Left lobe of liver (tissue), 2 donors: Measurements from ENCODE around the gene SBNO2. TPM values are rescaled to one million over a fixed set of nuclear protein-coding genes. Genes with fewer than 3 reads are reported as not detected.

Experiments used
- ATAC-seq: fragments of 200-7000 bp; cut with Tn5 transposase; one replicate; pipeline ENCODE4 v1.9.1; 2020; ENCODE audit warnings: mild to moderate bottlenecking, moderate library complexity
- DNase-seq: peaks from one replicate; pipeline ENCODE4 v3.0.0-alpha.2; 2020; ENCODE audit warnings: low spot score
- total RNA-seq: library from RNA; stranded (reverse); gene quantifications from one replicate; pipeline ENCODE4 v1.2.1, GENCODE V29; 2021
- donor health status: DM: no; HTN: no; CAD: no; lungs with moderate emphysema.
- donor health status: DM: no; HTN: yes; CAD: no.

SBNO2 gene
- total RNA-seq, 1 donor from 2014 or later, result 22.6 TPM

GRCh38 chr19:1063909-1064660 is 110.0 kb downstream of the SBNO2 start:
- no peak for DNase-seq

GRCh38 chr19:1063030-1063908 is 110.8 kb downstream of the SBNO2 start:
- ATAC-seq (no peak), DNase-seq (no peak)

More at GRCh38 chr19:1063909-1064660, 110.0 kb downstream of the SBNO2 start:
- no peak for ATAC-seq

- ATAC-seq (no peak), DNase-seq (no peak)
Measured at GRCh38 chr19:1062387-1063029, 111.6 kb downstream of the SBNO2 start.

DNA sequence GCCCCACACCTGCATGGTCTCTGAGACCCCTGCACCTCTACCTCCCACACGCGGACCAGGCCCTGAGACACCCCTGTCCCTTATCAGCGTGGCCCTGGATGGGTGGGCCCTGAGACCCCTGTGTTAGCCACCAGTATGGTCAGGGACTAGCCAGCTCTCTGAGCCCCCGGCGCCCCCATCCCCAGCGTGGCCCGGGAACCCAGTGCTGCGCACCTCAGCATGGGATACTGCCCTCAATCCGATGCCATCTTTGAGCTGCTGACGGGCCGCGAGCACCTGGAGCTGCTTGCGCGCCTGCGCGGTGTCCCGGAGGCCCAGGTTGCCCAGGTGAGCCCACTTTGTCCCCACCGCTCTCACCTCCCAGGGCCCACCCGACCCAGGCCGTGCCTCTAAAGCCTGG is 112.1 kb downstream of the SBNO2 start:
- DNase-seq (no peak), ATAC-seq (no peak)

DNA sequence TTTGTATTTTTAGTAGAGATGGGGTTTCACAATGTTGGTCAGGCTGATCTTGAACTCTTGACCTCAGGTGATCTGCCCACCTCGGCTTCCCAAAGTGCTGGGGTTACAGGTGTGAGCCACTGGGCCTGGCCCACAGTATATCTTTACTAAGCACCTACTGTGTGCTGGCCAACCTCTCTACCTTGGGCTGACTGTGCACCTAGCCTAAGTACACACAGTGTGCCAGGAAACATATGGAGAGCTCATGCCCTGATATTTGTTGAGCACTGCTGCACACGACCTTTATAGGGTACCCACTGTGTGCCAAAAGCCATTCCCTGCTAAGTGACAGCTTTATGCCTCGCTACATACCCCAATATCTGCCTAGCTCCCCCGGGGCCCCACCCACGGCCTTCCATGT is 113.4 kb downstream of the SBNO2 start:
- ATAC-seq (no peak), DNase-seq (no peak)

- ATAC-seq (no peak), DNase-seq (no peak)
Measured at GRCh38 chr19:1058112-1058511, 116.0 kb downstream of the SBNO2 start.

Other genes with a start within 250 kb of the SBNO2 start
- gene ARID3A, start 248.2 kb downstream of the SBNO2 start, total RNA-seq, result 3.6 TPM
- gene WDR18, start 189.9 kb downstream of the SBNO2 start, total RNA-seq, result 34.7 TPM
- not detected for gene GRIN3B, start 173.8 kb downstream of the SBNO2 start, total RNA-seq
- gene TMEM259, start 153.1 kb downstream of the SBNO2 start, total RNA-seq, result 117 TPM
- gene RNU6-2, start 152.7 kb downstream of the SBNO2 start, total RNA-seq, result not detected
- gene CNN2, start 147.7 kb downstream of the SBNO2 start, total RNA-seq, result 23.2 TPM
- 10.4 TPM for gene ABCA7, start 134.2 kb downstream of the SBNO2 start, total RNA-seq
- gene ARHGAP45, start 107.1 kb downstream of the SBNO2 start, total RNA-seq, result 5.1 TPM
- 143 TPM for gene POLR2E, start 78.9 kb downstream of the SBNO2 start, total RNA-seq
- 247 TPM for gene GPX4, start 70.3 kb downstream of the SBNO2 start, total RNA-seq
- gene STK11, start 31.5 kb upstream of the SBNO2 start, total RNA-seq, result 33.1 TPM
- 0.38 TPM for gene CBARP, start 63.7 kb upstream of the SBNO2 start, total RNA-seq
- 282 TPM for gene ATP5F1D, start 67.5 kb upstream of the SBNO2 start, total RNA-seq
- gene MIDN, start 74.3 kb upstream of the SBNO2 start, total RNA-seq, result 51.7 TPM
- 125 TPM for gene CIRBP, start 95.1 kb upstream of the SBNO2 start, total RNA-seq
- gene FAM174C, start 101.3 kb upstream of the SBNO2 start, total RNA-seq, result 48.0 TPM
- gene EFNA2, start 111.6 kb upstream of the SBNO2 start, total RNA-seq, result 8.6 TPM
- gene NDUFS7, start 209.6 kb upstream of the SBNO2 start, total RNA-seq, result 105 TPM
- gene GAMT, start 227.3 kb upstream of the SBNO2 start, total RNA-seq, result 214 TPM
- 48.1 TPM for gene DAZAP1, start 233.3 kb upstream of the SBNO2 start, total RNA-seq